ENCODE results near the gene RCOR2.

RCOR2 gene

GRCh38 chr11:63922673-63923192, 5.8 kb upstream of the RCOR2 start:
- DNase-seq: no peak

DNA sequence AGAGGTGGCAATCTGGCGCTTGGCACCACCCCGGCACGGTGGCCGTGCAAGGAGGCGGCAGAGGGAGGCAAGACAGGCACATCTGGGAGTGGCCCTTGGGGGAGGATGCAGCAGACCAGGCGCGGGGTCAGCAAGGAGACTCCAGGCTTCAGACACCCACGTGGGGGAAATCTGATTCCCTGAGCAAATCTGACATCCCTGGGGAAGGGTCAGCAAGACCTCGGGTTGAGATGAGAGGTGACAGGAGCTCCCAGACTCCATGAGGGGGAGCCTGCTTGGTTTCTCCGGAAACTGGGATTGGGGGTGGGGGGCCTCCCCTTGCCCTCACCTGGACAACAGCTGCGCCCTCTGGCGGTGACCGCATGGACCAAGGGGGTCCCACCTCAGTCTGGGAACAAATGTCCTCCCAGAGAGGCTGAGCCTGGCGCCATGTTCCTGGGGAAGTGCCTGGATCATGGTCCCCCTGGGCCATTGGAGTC, 4.0 kb upstream of the RCOR2 start:
- DNase-seq: no peak

DNA sequence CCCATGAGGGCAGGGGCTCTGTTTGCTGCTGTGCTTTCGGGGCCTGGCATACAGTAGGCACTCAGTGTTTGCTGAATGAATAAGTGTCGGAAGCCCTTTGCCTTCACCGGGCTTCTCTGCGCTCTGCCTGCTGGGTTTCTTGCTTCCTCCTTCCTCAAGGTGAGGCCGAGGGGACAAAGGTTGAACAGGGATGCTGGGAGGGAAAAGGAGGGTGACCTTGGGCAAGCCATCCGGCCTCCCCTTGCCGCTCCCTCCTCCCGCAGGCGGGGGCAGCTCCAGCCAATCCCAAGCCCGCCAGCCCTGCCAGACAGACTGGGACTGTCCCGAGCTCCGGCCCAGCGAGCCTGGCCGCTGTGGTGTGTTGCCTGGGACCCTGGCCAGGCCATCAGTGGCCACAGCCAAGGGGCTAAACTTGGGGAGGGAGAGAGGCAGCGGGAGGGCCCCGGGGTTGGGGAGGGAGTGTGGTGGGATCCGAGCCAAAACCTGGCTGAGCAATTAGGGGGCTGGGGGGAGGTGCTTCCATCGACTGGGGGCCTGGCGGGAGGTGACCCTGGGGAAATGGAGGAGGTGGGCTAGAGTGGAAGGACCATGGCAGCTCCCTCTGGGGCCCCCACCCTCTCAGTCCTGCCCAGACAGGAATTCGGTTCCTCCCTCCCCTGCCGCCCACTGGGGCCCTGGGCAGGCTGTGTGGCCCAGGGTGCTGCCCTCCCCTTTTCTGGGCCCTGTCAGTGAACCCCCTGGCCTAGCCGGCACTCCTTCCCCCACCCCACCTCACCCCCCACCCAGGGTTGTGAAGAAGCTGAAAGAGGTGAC, 3.4 kb upstream of the RCOR2 start:
- DNase-seq: no peak

DNA sequence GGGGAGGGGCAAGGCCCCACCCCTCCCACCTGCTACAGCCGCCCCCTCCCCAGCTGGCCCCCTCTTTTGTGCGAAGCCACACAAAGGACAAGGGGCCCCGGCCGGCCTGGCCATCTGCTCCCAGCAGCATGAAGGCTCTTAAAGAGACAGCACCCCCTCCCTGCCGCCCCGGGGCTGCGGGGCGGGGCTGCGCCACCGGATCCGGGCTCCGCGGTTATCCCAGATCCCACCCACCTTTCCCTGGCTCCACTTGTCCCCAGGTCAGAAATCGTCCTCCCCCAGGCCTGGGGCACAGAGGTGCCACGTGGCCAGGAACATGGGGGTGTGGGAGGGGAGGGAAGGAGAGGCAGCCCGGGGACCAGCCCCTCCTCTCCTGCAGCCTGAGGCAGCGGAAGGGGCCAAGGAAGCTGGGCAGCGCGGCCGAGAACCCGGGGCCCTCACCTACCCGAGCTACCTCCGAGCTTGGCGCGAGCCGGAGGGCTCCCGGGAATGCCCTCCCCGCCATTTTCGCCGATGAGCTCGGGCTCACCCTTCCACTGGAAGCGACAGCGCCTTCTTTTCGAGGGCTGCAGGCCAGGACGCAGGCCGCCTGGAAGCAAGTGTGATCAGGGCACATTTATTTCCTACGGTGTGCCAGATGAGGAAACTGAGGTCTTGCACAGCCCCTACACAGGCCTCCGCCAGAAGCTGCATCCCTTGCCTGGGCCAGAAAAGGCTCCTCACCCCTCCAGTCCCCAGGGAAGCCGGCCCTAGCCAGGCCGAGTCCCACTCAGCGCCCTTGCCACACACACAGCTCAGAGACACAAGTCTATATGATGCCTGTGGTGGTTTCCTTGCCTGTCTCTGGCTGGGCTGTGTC, 2.5 kb upstream of the RCOR2 start:
- no peak for DNase-seq

- DNase-seq: no peak
These were observed 1.7 kb upstream of the RCOR2 start for GRCh38 chr11:63918507-63919191.

DNA sequence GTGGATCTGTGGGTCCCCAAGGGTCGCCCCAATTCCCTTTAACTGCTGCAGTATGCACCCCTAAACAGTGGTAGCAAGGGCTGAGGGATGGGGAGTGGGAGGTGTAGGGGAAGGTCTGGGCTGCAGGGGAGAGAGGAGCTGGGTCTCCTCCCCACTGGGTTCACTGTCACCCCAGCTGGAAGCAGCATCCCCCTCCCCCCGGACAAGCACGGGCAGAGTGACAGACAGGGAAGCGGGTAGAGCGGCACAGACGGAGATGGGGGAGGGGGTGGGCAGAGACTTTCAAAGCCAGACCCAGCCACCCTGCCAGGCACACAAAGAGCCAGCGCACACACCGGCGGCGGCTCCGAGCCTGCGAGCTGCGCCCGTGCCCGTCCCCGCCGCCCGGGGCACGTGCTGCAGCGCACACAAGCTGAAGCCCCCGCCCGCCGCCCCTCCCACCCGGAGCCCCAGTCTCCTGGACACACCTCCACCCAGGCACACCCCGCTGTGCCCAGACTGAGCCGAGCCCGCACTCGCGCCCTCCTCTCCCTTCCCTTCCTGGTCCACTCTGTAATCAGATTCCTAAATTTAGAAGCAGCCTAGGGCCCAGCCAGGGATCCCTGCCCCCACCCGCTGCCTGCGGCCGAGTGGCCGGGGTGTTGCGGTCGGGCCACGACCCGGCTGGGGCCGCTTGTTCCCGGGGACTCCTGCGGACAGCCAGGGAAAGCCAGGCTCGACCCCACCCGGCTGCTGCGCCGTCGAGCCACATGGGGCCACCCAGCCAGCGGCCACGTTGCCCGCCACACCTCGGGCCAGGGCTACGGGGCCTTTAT, 935 bp upstream of the RCOR2 start:
- DNase-seq: no peak

DNA sequence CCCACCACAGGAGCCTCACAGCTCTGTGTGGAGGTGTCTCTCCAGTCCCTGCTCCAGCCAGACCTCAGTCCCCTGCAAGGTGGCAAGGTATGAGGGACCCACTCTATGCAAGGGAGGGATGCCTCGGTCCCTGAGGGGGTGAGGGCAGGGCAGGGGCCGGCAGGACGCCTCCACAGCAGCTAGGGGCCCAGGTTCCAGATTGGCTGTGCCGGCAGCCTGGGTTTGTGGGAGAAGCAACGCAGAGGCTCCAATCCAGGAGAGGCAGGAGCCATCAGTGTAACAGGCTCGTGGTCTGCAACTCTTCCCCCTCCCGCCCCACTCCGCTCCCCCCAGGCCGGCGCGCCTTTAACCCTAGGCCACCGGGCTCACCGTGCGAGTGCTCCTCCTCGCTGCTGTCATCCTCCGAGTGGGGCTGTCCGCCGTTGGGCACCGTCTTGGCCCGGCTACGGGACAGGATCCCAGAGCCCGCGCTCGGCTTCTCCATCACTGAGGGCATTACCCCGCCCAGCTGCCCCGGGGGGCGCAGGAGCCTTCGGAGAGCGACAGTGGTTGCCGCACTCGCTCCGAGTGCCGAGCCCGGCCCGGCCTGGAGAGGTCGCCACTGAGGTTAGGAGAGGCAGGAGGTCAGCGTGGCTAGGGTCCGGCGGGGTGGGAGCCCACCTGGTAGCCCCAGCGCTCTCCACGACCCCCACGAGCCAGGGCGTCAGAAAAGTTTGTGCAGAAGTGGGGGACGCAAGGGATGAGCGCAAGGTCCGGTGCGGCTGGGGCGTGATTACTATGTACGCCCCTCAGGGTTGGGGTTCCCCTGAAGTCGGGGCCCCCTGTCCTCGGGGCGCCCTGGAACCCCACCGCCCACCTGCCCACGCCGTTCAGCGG, 765 bp downstream of the RCOR2 start:
- no peak for DNase-seq

GRCh38 chr11:63914896-63915691, 1.9 kb downstream of the RCOR2 start:
- DNase-seq: no peak

GRCh38 chr11:63913866-63914830, 2.8 kb downstream of the RCOR2 start:
- DNase-seq: no peak

DNA sequence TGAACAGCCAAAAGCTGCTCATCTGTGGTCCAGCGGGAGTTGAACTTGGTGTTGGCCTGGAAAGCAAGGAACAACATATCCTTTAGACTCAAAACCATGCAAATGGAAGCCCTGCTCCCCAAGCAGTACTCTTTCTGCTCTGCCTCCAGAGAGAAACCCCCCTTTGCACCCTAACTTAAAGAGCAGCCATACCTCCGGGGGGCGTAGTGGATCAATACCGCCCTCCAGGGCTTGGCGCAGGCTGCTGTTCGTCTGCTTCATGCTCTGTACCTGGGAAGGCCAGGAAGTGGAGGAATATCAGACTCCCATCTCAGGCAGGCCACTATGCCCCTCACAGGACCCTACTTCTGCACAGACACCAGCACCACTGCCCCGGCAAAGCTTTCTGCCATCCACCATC, 4.3 kb downstream of the RCOR2 start:
- no peak for DNase-seq

- DNase-seq: no peak
These were observed 5.1 kb downstream of the RCOR2 start for GRCh38 chr11:63911876-63912275.

DNA sequence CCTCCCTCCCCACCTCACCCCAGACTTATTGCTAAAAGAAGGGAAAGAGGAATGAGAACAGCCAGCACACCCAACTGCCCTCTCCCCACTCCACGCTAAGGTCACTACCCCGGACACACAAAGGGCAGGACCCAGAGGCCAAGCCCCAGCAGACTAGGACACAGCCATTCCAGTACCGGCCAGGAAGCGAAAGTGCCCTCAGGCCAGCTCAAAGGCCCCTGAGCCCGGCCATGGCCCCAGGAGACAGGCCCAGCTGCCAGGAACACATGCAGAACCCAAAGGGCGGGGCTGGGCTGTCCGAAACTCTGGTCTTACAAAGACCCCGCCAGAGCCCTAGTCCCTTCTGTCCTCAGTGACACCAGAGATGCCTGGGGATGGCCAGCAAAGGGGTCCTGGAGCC, 5.5 kb downstream of the RCOR2 start:
- DNase-seq: no peak

- DNase-seq: no peak
These were observed 6.3 kb downstream of the RCOR2 start for GRCh38 chr11:63910675-63911074.

GRCh38 chr11:63909591-63910506, 7.1 kb downstream of the RCOR2 start:
- no peak for DNase-seq

DNA sequence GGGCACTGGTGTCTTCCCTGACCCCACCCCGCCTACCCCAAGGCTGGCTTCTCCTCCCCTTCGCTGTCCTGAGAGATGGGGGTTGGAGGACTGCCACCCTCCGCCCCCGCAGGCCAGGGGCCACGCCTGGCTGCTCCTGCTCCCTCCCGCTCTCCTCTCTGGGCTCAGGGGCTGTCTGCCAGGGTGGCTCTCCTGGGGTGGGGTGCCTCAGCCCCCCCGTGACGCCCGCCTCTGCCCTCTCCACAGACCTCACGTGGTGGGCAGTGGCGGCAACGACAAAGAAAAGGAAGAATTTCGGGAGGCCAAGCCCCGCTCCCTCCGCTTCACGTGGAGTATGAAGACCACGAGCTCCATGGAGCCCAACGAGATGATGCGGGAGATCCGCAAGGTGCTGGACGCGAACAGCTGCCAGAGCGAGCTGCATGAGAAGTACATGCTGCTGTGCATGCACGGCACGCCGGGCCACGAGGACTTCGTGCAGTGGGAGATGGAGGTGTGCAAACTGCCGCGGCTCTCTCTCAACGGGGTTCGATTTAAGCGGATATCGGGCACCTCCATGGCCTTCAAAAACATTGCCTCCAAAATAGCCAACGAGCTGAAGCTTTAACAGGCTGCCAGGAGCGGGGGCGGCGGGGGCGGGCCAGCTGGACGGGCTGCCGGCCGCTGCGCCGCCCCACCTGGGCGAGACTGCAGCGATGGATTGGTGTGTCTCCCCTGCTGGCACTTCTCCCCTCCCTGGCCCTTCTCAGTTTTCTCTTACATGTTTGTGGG, 8.1 kb downstream of the RCOR2 start:
- no peak for DNase-seq

GRCh38 chr11:63907808-63908530, 9.0 kb downstream of the RCOR2 start:
- no peak for DNase-seq

Measured in NCI-H2081 treated with DMSO at 0.1 percent for 48 hours (cell line).